ENCODE results near the gene DOCK3.
"Not testable (repeated sequence)": the region's sequence is repeated elsewhere in the genome, so short reads cannot be mapped to it uniquely, and the experiment has no call there.

The DOCK3 gene

DNA sequence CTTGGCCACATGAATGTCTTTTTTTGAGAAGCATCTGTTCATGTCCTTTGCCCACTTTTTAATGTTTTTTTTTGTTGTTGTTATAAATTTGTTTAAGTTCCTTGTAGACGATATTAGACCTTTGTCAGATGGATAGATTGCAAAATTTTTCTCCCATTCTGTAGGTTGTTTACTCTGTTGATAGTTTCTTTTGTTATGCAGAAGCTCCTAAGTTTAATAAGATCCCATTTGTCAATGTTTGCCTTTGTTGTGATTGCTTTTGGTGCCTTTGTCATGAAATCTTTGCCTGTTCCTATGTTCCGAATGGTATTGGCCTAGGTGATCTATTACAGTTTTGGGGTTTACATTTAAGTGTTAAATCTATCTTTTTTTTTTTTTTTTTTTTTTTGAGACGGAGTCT, 116.2 kb downstream of the DOCK3 start:
- in situ Hi-C loops (cut with HindIII; ENCODE audit: low sequenced_read_pairs) = not testable (repeated sequence)

DNA sequence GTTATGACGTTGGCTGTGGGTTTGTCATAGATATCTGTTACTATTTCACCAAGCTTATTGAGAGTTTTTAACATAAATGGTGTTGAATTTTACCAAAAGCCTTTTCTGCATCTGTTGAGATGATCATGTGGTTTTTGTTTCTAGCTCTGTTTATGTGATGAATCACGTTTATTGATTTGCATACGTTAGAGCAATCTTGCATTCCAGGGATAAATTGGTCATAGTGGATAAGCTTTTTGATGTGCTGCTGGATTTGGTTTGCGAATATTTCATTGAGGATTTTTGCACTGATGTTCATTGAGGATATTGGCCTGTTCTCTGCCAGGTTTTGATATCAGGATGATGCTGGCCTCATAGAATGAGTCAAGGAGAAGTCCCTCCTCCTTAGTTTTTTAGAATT, 117.8 kb downstream of the DOCK3 start:
- in situ Hi-C loops (cut with HindIII; ENCODE audit: low sequenced_read_pairs) = no loop called here

DNA sequence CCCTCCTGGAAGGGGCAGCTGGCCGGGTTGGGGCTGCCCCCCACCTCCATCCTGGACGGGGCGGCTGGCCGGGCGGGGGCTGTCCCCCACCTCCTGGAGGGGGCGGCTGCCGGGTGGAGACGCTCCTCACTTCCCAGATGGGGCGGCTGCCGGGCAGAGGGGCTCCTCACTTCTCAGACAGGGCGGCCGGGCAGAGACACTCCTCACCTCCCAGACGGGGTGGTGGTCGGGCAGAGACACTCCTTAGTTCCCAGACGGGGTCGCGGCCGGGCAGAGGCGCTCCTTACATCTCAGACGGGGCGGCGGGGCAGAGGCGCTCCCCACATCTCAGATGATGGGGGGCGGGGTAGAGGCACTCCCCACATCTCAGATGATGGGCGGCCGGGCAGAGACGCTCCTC, 129.1 kb downstream of the DOCK3 start:
- in situ Hi-C loops (cut with HindIII; ENCODE audit: low sequenced_read_pairs) = not testable (repeated sequence)

DNA sequence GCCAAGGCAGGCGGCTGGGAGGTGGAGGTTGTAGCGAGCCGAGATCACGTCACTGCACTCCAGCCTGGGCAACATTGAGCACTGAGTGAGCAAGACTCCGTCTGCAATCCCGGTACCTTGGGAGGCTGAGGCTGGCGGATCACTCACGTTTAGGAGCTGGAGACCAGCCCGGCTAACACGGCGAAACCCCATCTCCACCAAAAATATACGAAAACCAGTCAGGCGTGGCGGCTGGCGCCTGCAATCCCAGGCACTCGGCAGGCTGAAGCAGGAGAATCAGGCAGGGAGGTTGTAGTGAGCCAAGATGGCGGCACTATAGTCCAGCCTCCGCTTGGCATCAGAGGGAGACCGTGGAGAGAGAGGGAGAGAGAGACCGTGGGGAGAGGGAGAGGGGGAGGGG, 129.6 kb downstream of the DOCK3 start:
- in situ Hi-C loops (cut with HindIII; ENCODE audit: low sequenced_read_pairs) = not testable (repeated sequence)

DNA sequence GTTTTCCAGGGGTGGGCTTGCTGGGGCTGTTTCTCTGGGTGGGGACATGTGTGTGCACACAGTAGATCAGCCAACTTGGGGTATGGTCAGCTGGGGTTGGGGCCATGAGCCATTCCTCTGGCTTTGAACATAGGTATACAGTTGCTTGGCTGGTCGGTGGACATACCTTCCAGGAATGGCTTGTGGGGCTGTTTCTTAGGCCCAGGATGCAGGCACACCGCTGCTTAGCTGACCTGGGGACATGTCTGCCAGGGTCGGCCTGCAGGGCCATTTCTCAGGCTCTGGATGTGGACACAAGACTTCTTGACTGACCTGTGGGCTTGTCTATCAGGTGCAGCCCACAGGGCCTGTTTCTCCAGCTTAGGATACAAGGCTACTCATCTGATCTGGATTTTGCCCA, 130.6 kb downstream of the DOCK3 start:
- in situ Hi-C loops (cut with HindIII; ENCODE audit: low sequenced_read_pairs) = no loop called here

DNA sequence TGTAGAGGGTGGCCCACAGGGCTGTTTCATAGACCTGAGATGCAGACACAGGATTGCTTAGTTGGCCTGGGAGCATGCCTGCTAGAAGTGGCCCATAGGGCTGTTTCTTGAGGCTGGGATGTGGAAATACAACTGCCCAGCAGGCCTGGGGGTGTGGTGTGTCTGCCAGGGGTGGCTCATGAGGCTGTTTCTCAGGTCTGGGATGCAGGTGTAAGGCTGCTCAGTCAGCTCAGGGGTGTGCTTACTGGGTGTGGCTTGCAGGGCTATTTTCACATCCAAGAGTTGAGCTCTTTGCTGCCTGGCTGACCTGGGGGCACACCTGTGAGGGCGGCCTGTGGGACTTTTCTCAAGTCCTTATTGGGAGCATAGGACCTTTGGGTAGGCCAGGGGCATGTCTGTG, 131.3 kb downstream of the DOCK3 start:
- in situ Hi-C loops (cut with HindIII; ENCODE audit: low sequenced_read_pairs) = no loop called here

DNA sequence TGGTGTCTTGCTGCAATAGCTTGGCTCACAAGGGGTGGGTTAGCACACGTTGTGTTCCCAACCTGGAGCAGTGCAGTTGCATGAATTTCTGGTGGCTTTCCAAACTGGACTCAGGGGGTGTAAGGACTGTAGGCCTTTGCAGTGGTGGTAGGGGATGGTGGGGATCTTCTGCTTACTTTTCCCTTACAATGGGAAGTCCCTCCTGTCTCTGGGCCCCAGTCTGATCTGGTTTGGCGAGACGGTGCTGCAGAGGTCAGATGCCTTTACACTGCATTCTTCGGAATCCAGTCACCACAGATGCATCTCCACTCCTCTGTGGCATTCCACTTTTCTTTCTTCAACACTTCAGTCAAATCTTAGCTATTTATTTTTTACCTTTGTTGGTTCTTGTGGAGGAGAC, 132.1 kb downstream of the DOCK3 start:
- in situ Hi-C loops (cut with HindIII; ENCODE audit: low sequenced_read_pairs) = no loop called here

DNA sequence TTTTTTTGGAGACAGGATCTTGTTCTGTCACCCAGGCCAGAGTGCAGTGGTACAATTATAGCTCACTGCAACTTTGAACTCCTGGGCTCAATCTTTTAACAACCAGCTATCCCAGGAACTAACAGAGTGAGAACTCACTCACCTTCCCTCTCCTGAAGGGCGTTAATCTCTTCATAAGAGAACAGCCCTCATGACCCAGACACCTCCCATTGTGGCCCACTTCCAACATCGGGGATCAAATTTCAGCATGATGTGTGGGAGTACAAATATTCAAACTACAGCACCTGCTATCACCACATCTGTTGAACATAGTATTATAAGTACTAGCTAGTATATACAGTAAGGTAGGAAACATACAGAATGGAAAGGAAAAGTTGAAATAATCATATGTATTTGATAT, 132.5 kb downstream of the DOCK3 start:
- in situ Hi-C loops (cut with HindIII; ENCODE audit: low sequenced_read_pairs) = no loop called here

DNA sequence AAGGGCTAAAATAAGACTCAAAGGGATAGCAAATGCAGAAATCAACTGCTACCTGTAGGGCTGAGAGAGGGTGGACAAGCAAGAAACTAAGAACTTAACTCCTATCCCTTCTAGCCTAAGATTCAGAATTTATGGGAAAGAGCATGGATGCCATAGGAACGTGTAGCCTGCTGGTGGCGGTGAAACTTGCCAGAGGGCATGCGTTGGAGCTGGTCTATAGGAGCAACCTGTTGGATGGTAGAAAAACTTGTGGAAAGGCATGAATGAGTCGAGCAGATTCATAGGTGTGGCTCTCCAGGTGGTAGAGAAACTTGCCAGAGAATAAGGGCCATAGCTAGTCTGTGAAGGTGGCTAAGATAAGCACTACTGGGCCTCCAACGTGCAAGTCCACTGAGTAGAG, 137.2 kb downstream of the DOCK3 start:
- in situ Hi-C loops (cut with HindIII; ENCODE audit: low sequenced_read_pairs) = no loop called here

DNA sequence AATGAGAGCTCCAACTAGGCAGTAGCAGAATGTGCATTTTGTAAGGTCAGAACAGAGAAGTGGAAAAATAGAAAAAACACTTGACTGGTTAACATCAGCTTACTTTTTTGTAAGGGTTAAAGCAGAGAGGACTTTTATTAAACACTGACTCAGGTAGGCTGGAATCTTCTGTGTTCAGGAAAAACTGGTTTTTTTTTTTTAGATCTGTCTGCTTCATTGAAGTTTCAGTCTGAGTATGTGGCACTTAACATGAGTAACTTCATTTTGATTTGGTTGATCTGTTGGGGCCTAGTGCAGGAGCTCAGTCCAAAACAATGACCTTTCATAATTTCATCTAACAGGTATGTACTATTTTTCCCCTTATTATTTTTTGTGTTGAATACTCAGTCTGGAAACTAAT, 141.1 kb downstream of the DOCK3 start:
- in situ Hi-C loops (cut with HindIII; ENCODE audit: low sequenced_read_pairs) = no loop called here

DNA sequence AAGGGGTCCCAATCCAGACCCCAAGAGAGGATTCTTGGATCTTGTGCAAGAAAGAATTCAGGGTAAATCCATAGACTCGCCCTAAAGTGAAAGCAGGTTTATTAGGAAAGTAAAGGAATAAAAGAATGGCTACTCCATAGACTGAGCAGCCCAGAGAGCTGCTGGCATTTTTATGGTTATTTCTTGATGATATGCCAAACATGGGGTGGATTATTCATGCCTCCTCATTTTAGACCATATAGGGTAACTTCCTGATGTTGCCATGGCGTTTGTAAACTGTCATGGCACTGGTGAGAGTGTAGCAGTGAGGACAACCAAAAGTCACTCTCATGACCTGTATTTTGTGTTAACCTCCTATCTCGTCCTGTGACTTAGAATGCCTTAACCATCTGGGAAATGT, 142.2 kb downstream of the DOCK3 start:
- in situ Hi-C loops (cut with HindIII; ENCODE audit: low sequenced_read_pairs) = no loop called here

DNA sequence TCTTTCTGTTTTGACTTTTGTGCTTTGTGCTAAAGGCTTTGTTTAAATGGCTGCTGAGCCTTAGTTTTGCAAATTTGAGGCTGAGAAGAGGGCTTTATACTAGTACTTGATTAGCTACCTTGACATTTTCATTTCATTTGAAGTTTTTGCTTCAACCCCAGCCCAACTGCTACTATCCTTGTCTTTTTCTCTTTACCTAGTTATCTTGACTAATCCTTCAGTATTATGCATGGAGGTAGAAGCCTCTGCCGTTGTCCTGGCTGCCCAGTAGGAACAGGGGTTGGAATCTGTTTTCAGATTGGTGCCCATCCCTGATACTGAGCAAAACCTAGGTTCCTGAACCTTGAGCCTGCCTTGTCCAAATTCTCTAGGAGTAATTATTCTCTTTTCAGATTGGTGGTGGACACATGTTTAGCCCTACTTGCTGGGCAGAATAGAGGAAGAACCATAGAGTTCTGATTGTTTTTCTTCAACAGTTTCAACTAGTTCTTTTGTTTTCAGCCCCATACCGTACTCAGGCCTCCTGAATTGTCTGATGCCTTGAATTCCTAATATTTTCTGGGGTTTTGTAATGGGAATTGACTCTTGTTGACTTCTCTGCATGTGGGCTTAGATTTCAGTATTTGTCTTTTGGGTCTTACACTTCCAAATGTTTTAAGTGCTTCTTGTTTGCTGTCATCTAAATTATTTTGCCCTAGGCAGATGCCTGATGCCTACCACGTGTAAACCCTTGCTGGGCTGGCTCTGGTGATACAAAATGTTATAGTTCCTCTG, 143.2 kb downstream of the DOCK3 start:
- in situ Hi-C loops (cut with HindIII; ENCODE audit: low sequenced_read_pairs) = no loop called here

DNA sequence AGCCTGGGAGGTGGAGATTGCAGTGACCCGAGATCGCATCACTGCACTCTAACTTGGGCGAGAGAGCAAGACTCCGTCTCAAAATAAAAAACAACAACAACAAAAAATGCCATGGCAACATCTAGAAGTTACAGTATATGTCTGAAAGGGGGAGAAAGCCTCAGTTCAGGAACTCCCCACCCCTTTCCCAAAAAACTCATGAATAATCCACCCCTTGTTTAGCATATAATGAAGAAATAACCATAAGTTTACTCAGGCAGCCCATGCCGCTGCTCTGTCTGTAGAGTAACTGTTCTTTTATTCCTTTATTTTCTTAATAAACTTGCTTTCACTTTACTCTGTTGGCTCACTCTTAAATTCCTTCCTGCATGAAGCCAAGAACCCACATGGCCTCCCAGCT, 145.2 kb downstream of the DOCK3 start:
- in situ Hi-C loops (cut with HindIII; ENCODE audit: low sequenced_read_pairs) = no loop called here

DNA sequence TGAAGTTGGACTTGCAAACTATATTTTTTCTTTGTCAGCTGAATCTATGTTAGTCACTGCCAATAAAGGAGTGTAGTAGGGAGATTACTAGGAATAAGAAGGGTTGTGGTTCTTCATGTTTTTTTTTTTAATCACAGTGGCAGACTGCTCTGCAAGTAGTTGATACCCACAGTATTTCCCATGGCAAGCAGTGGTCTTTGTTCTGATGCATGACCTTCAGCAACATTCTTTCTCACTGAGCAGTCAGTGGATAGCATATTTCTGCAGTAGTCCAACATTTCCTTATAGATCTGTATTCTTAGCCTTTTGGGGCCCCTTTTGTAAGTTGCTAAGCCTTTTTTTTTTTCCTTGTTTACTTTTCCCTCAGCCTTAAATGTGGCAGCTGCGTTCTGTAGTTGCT, 151.1 kb downstream of the DOCK3 start:
- in situ Hi-C loops (cut with HindIII; ENCODE audit: low sequenced_read_pairs) = no loop called here

DNA sequence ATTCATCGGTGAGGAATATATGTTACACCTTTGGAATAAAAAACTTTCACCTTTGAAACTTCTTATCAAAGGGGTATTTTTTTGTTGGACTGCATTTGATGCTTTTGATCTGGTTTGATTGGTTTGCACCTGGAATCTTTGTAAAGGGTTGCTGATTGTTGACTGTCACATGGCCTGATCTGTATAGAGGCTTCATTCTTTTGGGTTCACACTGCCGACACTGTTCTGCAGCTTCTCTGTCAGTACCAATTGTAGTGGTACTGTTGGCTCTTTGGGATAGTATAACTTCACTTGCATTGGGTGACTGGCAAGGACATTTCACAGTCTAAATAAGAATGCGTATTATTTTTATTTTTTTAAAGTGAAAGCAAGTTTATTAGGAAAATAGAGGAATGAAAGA, 155.7 kb downstream of the DOCK3 start:
- in situ Hi-C loops (cut with HindIII; ENCODE audit: low sequenced_read_pairs) = no loop called here

DNA sequence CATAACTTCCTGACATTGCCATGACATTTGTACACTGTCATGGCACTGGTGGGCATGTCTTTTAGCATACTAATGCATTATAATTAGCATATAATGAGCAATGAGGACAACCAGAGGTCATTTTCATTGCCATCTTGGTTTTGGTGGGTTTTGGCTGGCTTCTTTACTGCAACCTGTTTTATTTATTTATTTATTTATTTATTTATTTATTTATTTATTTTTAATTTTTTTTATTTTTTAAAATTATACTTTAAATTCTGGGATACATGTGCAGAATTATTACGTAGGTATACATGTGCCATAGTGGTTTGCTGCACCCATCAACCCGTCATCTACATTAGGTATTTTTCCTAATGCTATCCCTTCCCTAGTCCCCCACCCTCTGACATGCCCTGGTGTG, 156.3 kb downstream of the DOCK3 start:
- in situ Hi-C loops (cut with HindIII; ENCODE audit: low sequenced_read_pairs) = not testable (repeated sequence)

DNA sequence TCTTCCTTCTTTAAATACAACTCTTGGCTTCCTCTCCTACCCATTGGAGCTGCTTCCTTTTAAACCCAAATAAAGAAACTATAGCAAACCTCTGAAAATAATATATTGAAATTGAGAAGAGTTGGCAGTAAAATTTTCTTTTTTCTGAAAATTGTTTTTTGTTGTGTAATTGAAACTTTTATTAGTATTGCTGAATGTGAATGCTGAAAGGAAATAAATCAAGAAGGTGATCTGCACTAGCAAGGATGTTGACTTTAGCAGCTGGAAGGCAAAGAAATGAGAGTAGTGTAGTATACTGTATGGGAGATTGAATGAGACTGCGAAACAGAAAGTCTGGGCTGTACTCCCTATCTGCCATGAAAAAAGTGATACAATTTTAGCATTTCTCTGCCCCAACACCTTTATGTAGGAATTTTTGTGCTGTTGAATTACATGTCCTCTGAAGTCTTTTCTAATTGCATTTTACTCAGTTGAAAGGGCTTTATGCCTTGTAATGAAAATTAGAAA, 166.3 kb downstream of the DOCK3 start:
- in situ Hi-C loops (cut with HindIII; ENCODE audit: low sequenced_read_pairs) = no loop called here

DNA sequence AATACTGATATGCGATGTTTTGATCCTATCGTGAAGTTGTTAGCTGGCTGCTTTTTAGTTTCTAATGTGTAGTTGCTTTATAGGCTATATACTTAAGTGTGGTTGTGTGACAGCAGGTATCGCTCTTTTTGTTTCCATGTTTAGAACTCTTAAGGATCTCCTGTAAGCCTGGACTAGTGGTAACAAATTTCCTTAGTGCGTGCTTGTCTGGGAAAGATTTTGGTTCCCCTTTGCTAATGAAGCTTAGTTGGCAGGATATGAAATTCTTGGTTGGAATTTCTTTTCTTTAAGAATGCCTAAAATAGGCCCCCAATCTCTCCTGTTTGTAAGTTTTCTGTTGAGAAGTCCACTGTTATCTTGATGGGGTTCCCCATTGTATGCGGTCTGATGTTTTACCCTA, 173.6 kb downstream of the DOCK3 start:
- in situ Hi-C loops (cut with HindIII; ENCODE audit: low sequenced_read_pairs) = no loop called here

DNA sequence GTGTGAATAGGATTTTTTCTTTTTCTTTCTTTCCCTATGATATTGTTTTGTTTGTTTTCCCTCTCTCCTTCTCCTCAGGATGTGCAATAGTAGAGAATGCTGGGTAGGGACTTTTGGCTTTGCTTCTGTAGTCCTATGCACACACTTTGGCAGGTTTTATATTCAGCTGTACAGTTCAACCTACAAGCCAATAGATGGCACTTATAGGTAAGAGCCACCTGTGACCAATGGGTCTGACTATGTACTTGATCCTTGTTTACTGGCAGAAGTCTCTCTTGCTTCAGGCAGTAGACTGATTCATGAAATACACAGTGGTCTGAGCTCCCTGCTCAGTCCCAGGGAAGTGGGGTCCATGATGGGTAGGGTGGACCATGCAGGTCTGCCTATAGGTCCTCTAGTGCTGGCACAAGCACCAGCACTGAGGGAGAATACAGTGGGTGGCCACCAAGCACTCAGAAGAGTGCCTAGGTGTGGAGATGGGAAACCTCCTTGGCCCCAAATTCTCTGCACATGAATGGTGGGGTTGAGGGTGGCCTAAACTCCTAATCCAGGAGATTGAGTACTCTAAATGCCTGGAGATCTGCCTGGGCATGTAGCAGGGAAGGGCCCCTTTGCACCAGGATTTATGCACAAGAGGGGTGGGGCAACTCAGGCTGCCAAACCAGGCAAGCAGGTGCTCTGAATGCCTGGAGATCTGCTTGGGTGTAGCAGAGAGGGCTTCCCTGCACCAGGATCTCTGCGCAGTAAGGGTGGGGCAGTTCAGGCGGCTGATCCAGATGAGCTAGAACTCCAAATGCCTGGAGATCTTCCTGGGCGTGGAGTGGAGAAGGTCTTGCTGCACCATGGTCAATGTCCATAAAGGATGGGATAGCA, 176.1 kb downstream of the DOCK3 start:
- in situ Hi-C loops (cut with HindIII; ENCODE audit: low sequenced_read_pairs) = no loop called here

DNA sequence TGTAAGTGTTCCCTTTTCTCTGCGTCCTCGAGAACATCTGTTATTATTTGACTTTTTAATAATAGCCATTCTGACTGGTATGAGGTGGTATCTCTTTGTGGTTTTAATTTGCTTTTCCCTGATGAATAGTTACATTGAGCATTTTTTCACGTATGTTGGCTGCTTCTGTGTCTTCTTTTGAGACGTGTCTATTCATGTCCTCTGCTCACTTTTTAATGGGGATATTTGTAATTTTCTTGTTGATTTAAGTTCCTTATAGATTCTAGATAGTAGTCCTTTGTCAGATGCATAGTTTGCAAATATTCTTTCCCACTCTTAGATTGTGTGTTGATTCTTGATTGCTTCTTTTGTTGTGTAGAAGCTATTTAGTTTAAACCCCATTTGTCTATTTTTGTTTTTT, 179.2 kb downstream of the DOCK3 start:
- in situ Hi-C loops (cut with HindIII; ENCODE audit: low sequenced_read_pairs) = no loop called here

DNA sequence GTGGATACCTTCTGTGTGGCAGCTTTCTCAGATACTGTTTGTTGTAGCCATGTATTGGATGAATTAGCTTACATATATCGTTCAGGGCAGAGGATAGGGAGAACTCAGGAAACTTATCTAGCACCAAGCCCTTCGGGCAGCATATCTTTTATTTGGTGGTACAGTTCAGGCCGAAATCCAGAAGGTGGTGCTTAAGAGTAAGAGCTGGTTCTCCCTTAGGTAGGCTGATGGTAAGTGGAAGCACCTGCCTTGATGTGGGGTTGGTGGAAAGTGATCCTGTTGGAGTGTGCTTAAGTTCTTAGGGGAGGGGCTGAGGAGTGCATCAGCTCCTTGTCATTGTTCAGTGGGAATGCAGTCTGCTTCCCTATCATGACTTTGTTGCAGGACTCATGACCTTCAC, 187.5 kb downstream of the DOCK3 start:
- in situ Hi-C loops (cut with HindIII; ENCODE audit: low sequenced_read_pairs) = no loop called here
